GM19463 (cell line): ENCODE data around the gene CIDEA.
A peak's percentile ranks its signal among the peaks of the same experiment; 100 is the strongest.
"Not testable (repeated sequence)": the region's sequence is repeated elsewhere in the genome, so short reads cannot be mapped to it uniquely, and the experiment has no call there.

ENCODE experiments used
- ATAC-seq: cut with Tn5 transposase; IDR thresholded peaks from one replicate; pipeline ENCODE4 v1.9.1; 2021; ENCODE audit warnings: mild to moderate bottlenecking, moderate library complexity; ENCODE audit not compliant: unreplicated experiment

CIDEA gene

GRCh38 chr18:12254136-12254819, at the start of gene CIDEA:
Gene CIDEA (plus strand): TSS chr18:12254361. CDS start chr18:12254384, 23 bp downstream.
- no peak for ATAC-seq

GRCh38 chr18:12208296-12209153, 45.6 kb upstream of the CIDEA start:
- ATAC-seq = not testable (repeated sequence)

GRCh38 chr18:12212308-12212707, 41.9 kb upstream of the CIDEA start:
- ATAC-seq = not testable (repeated sequence)

- not testable (repeated sequence) for ATAC-seq
These were observed 39.7 kb upstream of the CIDEA start for GRCh38 chr18:12214296-12215005.

- not testable (repeated sequence) for ATAC-seq
These were observed 37.7 kb upstream of the CIDEA start for GRCh38 chr18:12216471-12216870.

GRCh38 chr18:12218603-12219002, 35.6 kb upstream of the CIDEA start:
- not testable (repeated sequence) for ATAC-seq

- ATAC-seq = not testable (repeated sequence)
These were observed 32.1 kb upstream of the CIDEA start for GRCh38 chr18:12222041-12222440.

GRCh38 chr18:12223326-12223725, 30.8 kb upstream of the CIDEA start:
- not testable (repeated sequence) for ATAC-seq

- ATAC-seq = not testable (repeated sequence)
These were observed 27.4 kb upstream of the CIDEA start for GRCh38 chr18:12226807-12227206.

GRCh38 chr18:12227399-12228186, 26.6 kb upstream of the CIDEA start:
- ATAC-seq = peak; percentile 51

GRCh38 chr18:12228308-12228707, 25.9 kb upstream of the CIDEA start:
- not testable (repeated sequence) for ATAC-seq

- not testable (repeated sequence) for ATAC-seq
These were observed 23.6 kb upstream of the CIDEA start for GRCh38 chr18:12230561-12230960.

- ATAC-seq = no peak
These were observed 22.9 kb upstream of the CIDEA start for GRCh38 chr18:12231040-12231882.

- ATAC-seq = no peak
These were observed 22.2 kb upstream of the CIDEA start for GRCh38 chr18:12231986-12232385.

GRCh38 chr18:12233378-12233777, 20.8 kb upstream of the CIDEA start:
- no peak for ATAC-seq

- ATAC-seq = no peak
These were observed 19.5 kb upstream of the CIDEA start for GRCh38 chr18:12234451-12235190.

- ATAC-seq = no peak
These were observed 18.0 kb upstream of the CIDEA start for GRCh38 chr18:12236141-12236540.

- ATAC-seq = peak; percentile 87
These were observed 17.0 kb upstream of the CIDEA start for GRCh38 chr18:12236934-12237832.
